Panc1 (cell line): ENCODE measurements around the gene CDKAL1.

Source experiments
- POLR2AphosphoS5 ChIP-seq: IDR thresholded peaks from 2 replicates; pipeline ENCODE4 v1.6.1; 2012; ENCODE audit warnings: mild to moderate bottlenecking, low read depth, low read length, moderate library complexity
- SIN3A ChIP-seq: IDR thresholded peaks from 2 replicates; pipeline ENCODE4 v1.6.1; 2012; ENCODE audit warnings: low read depth, mild to moderate bottlenecking, low read length, moderate library complexity, borderline replicate concordance; ENCODE audit not compliant: insufficient read depth
- TF ChIP-seq, protein P1 (sequence below): fragments of 450-650 bp; IDR thresholded peaks from 2 replicates; pipeline ENCODE4 v1.5.1; 2017; ENCODE audit warnings: mild to moderate bottlenecking

DNA sequence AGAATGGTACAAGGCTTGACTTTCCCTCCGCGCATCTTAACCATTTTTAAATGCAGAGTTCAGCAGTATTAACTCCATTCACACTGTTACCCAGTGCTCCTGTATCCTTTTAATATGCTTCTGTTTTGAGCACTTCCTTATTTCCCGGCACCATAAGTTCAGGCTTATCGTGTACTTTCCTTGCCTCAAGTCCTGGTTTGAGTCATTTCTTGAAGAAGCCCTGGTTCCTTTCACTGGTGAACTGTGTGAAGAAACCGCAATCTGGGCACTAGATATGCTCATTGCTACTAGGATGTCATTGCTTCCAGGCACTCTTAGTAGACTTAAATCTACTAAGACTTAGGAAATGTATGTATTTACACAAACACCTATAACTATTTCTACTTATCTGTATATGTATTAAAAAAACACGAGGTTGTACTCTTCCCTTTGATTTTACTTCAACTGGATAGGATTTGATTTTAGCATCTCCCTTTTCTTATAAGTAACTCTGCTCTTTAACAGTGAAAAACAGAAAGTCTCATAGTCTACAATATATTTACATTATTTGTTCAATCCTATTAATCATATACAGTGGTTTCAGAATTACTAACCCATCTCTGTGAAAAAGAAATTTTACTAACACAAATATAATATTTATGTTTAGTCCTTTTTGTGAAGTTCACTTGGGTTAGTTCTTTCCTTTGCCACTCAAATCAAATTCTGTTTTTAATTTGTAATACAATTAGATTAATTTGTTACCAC is 135.5 kb downstream of the CDKAL1 start:
- TF ChIP-seq, protein P1, sequence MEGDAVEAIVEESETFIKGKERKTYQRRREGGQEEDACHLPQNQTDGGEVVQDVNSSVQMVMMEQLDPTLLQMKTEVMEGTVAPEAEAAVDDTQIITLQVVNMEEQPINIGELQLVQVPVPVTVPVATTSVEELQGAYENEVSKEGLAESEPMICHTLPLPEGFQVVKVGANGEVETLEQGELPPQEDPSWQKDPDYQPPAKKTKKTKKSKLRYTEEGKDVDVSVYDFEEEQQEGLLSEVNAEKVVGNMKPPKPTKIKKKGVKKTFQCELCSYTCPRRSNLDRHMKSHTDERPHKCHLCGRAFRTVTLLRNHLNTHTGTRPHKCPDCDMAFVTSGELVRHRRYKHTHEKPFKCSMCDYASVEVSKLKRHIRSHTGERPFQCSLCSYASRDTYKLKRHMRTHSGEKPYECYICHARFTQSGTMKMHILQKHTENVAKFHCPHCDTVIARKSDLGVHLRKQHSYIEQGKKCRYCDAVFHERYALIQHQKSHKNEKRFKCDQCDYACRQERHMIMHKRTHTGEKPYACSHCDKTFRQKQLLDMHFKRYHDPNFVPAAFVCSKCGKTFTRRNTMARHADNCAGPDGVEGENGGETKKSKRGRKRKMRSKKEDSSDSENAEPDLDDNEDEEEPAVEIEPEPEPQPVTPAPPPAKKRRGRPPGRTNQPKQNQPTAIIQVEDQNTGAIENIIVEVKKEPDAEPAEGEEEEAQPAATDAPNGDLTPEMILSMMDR: no peak
- TF ChIP-seq POLR2AphosphoS5 (no peak), SIN3A (no peak)
